ENCODE data around the gene PHLDA2.
A peak's percentile ranks its signal among the peaks of the same experiment; 100 is the strongest.

PHLDA2 gene

GRCh38 chr11:2974272-2974671, 45.1 kb upstream of the PHLDA2 start:
- Histone ChIP-seq H3K4me2 (ENCODE audit: low read length) (no peak overlapping the region), H4K91ac (ENCODE audit: low read depth, low read length) (no peak overlapping the region), H2BK5ac (ENCODE audit: low read depth, low read length, poor library complexity) (no peak overlapping the region), H3K23ac (ENCODE audit: low read length) (no peak overlapping the region), H4K12ac (ENCODE audit: low read depth, low read length) (no peak overlapping the region), H3K18ac (ENCODE audit: low read length) (no peak overlapping the region), H3K9me3 (ENCODE audit: insufficient read depth, low read depth, low read length) (no peaks in the 10 kb centered on the region), H3K4ac (ENCODE audit: low read depth, low read length) (peak overlapping the region; percentile 6), H3K27me3 (ENCODE audit: insufficient read depth, low read length) (no peaks in the 10 kb centered on the region), H3K4me3 (ENCODE audit: low read depth, low read length) (no peak overlapping the region), H3K14ac (ENCODE audit: low read length) (no peak overlapping the region), H3K9ac (ENCODE audit: low read length) (no peak overlapping the region), H3K27ac (ENCODE audit: low read depth, low read length) (no peak overlapping the region), H2BK12ac (ENCODE audit: low read length) (no peak overlapping the region), H3K4me1 (ENCODE audit: control insufficient read depth in 1 of 2, insufficient read depth in 2 of 2, low read length in 2 of 2) (no peaks in the 10 kb centered on the region), H2BK120ac (ENCODE audit: insufficient read depth, low read length, poor library complexity) (no peak overlapping the region), H3K79me1 (ENCODE audit: low read length) (no peaks in the 10 kb centered on the region), H4K8ac (ENCODE audit: low read depth, low read length) (no peak overlapping the region), H3K79me2 (ENCODE audit: control insufficient read depth, insufficient read depth, low read length, poor library complexity) (no peaks in the 10 kb centered on the region), H3K36me3 (ENCODE audit: control insufficient read depth in 1 of 2, insufficient read depth in 2 of 2, low read length in 2 of 2) (peaks cover 29 to 70% of the 10 kb centered on the region in 2 experiments), H2AK5ac (ENCODE audit: low read length) (no peak overlapping the region), H2AFZ (ENCODE audit: insufficient read depth, low read length, poor library complexity) (no peak overlapping the region)
- no CpG with 5 or more reads among the region's 3 CpGs for WGBS (ENCODE audit: extremely low coverage, insufficient coverage, insufficient read length)
- no peak for DNase-seq

DNA sequence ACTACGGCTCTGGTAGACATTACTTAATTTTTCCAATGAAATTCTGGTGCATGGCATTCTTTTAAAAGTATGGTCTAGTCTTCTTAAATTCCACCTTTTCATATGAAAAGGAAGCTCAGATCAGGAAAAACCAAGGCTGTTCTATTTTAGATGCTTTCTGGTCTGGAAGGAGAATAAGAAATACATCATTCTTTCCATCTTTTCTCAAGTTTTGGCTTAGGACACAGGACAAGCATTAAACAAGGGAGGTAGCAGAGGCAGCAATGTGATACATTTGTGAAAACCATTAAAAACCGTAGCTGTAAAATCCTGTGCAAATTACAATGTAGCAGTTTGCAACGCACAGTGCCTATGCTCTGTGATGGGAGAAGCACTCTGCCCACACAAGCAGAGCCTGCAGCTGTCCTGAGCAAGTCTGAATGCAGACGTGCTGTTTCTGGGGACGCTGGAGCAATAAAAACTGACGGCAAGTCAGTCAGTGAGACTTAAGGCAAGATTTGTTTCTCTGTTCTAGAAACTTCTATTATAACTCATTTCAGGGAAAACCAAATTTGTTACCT, 39.2 kb upstream of the PHLDA2 start:
- Histone ChIP-seq H3K4me2 (ENCODE audit: low read length) (no peak overlapping the region), H2AK5ac (ENCODE audit: low read length) (no peak overlapping the region), H2BK12ac (ENCODE audit: low read length) (no peak overlapping the region), H3K9me3 (ENCODE audit: insufficient read depth, low read depth, low read length) (no peaks in the 10 kb centered on the region), H2BK5ac (ENCODE audit: low read depth, low read length, poor library complexity) (no peak overlapping the region), H3K4me1 (ENCODE audit: control insufficient read depth in 1 of 2, insufficient read depth in 2 of 2, low read length in 2 of 2) (no peaks in the 10 kb centered on the region), H3K79me2 (ENCODE audit: control insufficient read depth, insufficient read depth, low read length, poor library complexity) (no peaks in the 10 kb centered on the region), H3K23ac (ENCODE audit: low read length) (no peak overlapping the region), H3K9ac (ENCODE audit: low read length) (no peak overlapping the region), H3K36me3 (ENCODE audit: control insufficient read depth in 1 of 2, insufficient read depth in 2 of 2, low read length in 2 of 2) (peaks cover 45 to 77% of the 10 kb centered on the region in 2 experiments), H2BK120ac (ENCODE audit: insufficient read depth, low read length, poor library complexity) (no peak overlapping the region), H2AFZ (ENCODE audit: insufficient read depth, low read length, poor library complexity) (no peak overlapping the region), H4K91ac (ENCODE audit: low read depth, low read length) (no peak overlapping the region), H3K4me3 (ENCODE audit: low read depth, low read length) (no peak overlapping the region), H3K27ac (ENCODE audit: low read depth, low read length) (no peak overlapping the region), H3K27me3 (ENCODE audit: insufficient read depth, low read length) (no peaks in the 10 kb centered on the region), H4K8ac (ENCODE audit: low read depth, low read length) (no peak overlapping the region), H3K14ac (ENCODE audit: low read length) (no peak overlapping the region), H3K18ac (ENCODE audit: low read length) (no peak overlapping the region), H3K79me1 (ENCODE audit: low read length) (no peaks in the 10 kb centered on the region), H4K12ac (ENCODE audit: low read depth, low read length) (no peak overlapping the region), H3K4ac (ENCODE audit: low read depth, low read length) (no peak overlapping the region)
- no CpG with 5 or more reads among the region's 6 CpGs for WGBS (ENCODE audit: extremely low coverage, insufficient coverage, insufficient read length)
- no peak for DNase-seq

DNA sequence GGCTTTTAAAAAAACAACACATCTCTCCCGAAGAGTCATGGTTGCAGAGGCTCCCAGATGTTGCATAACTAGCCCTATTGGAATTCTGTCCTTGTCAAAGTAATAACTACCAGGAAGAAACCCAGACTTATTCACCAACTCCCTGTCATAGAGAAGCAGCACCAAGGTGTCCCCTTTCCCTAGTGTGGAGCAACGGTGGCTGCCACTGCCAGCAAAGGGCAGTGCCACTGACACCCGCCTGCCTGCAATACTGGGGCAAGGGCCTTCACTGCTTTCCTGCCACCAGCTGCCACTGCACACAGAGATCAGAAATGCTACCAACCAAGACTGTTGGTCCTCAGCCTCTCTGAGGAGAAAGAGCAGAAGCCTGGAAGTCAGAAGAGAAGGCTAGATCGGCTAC, 35.6 kb upstream of the PHLDA2 start:
- Histone ChIP-seq H4K8ac (ENCODE audit: low read depth, low read length) (no peak overlapping the region), H3K79me1 (ENCODE audit: low read length) (no peaks in the 10 kb centered on the region), H3K79me2 (ENCODE audit: control insufficient read depth, insufficient read depth, low read length, poor library complexity) (no peaks in the 10 kb centered on the region), H4K91ac (ENCODE audit: low read depth, low read length) (no peak overlapping the region), H2BK5ac (ENCODE audit: low read depth, low read length, poor library complexity) (no peak overlapping the region), H3K18ac (ENCODE audit: low read length) (no peak overlapping the region), H2BK120ac (ENCODE audit: insufficient read depth, low read length, poor library complexity) (no peak overlapping the region), H3K27ac (ENCODE audit: low read depth, low read length) (no peak overlapping the region), H3K4ac (ENCODE audit: low read depth, low read length) (no peak overlapping the region), H3K4me3 (ENCODE audit: low read depth, low read length) (no peak overlapping the region), H2AFZ (ENCODE audit: insufficient read depth, low read length, poor library complexity) (no peak overlapping the region), H3K23ac (ENCODE audit: low read length) (no peak overlapping the region), H3K4me1 (ENCODE audit: control insufficient read depth in 1 of 2, insufficient read depth in 2 of 2, low read length in 2 of 2) (no peaks in the 10 kb centered on the region), H3K36me3 (ENCODE audit: control insufficient read depth in 1 of 2, insufficient read depth in 2 of 2, low read length in 2 of 2) (peaks cover 49 to 76% of the 10 kb centered on the region in 2 experiments), H3K9ac (ENCODE audit: low read length) (no peak overlapping the region), H3K4me2 (ENCODE audit: low read length) (no peak overlapping the region), H2AK5ac (ENCODE audit: low read length) (no peak overlapping the region), H2BK12ac (ENCODE audit: low read length) (no peak overlapping the region), H3K27me3 (ENCODE audit: insufficient read depth, low read length) (no peaks in the 10 kb centered on the region), H3K9me3 (ENCODE audit: insufficient read depth, low read depth, low read length) (no peaks in the 10 kb centered on the region), H4K12ac (ENCODE audit: low read depth, low read length) (no peak overlapping the region), H3K14ac (ENCODE audit: low read length) (no peak overlapping the region)
- no CpG with 5 or more reads among the region's 4 CpGs for WGBS (ENCODE audit: extremely low coverage, insufficient coverage, insufficient read length)
- no peak for DNase-seq

GRCh38 chr11:2963761-2964160, 34.5 kb upstream of the PHLDA2 start:
- no peak overlapping the region for H3K4me2 ChIP-seq (ENCODE audit: low read length)

More at GRCh38 chr11:2963761-2964160, 34.5 kb upstream of the PHLDA2 start:
- Histone ChIP-seq H3K9ac (ENCODE audit: low read length) (no peak overlapping the region), H4K8ac (ENCODE audit: low read depth, low read length) (no peak overlapping the region), H3K9me3 (ENCODE audit: insufficient read depth, low read depth, low read length) (no peaks in the 10 kb centered on the region), H3K79me1 (ENCODE audit: low read length) (no peaks in the 10 kb centered on the region), H3K36me3 (ENCODE audit: control insufficient read depth in 1 of 2, insufficient read depth in 2 of 2, low read length in 2 of 2) (peaks cover 48 to 71% of the 10 kb centered on the region in 2 experiments), H3K4ac (ENCODE audit: low read depth, low read length) (no peak overlapping the region), H2AFZ (ENCODE audit: insufficient read depth, low read length, poor library complexity) (no peak overlapping the region), H3K4me3 (ENCODE audit: low read depth, low read length) (no peak overlapping the region), H3K14ac (ENCODE audit: low read length) (no peak overlapping the region), H3K23ac (ENCODE audit: low read length) (no peak overlapping the region), H2AK5ac (ENCODE audit: low read length) (no peak overlapping the region), H2BK5ac (ENCODE audit: low read depth, low read length, poor library complexity) (no peak overlapping the region), H3K4me1 (ENCODE audit: control insufficient read depth in 1 of 2, insufficient read depth in 2 of 2, low read length in 2 of 2) (no peaks in the 10 kb centered on the region), H3K27ac (ENCODE audit: low read depth, low read length) (no peak overlapping the region), H3K27me3 (ENCODE audit: insufficient read depth, low read length) (no peaks in the 10 kb centered on the region), H4K12ac (ENCODE audit: low read depth, low read length) (no peak overlapping the region), H2BK12ac (ENCODE audit: low read length) (no peak overlapping the region), H3K79me2 (ENCODE audit: control insufficient read depth, insufficient read depth, low read length, poor library complexity) (no peaks in the 10 kb centered on the region), H2BK120ac (ENCODE audit: insufficient read depth, low read length, poor library complexity) (no peak overlapping the region), H4K91ac (ENCODE audit: low read depth, low read length) (no peak overlapping the region), H3K18ac (ENCODE audit: low read length) (no peak overlapping the region)
- no CpG with 5 or more reads among the region's 6 CpGs for WGBS (ENCODE audit: extremely low coverage, insufficient coverage, insufficient read length)
- DNase-seq: no peak
